H1 (cell line): ENCODE measurements around the gene MIB2. TPM values are rescaled to one million over a fixed set of nuclear protein-coding genes. Genes with fewer than 3 reads are reported as not detected.
"Not testable (repeated sequence)": the region's sequence is repeated elsewhere in the genome, so short reads cannot be mapped to it uniquely, and the experiment has no call there.

Source experiments
- CTCF ChIA-PET: fragments of 300-600 bp; sonication (Branson Sonifier 250); formaldehyde crosslinking; loops from one replicate; lab custom pipeline; 2021; ENCODE audit not compliant: partially characterized antibody; lab: Charles Lee
- POLR2A ChIA-PET: fragments of 300-600 bp; sonication (Branson Sonifier 250); formaldehyde crosslinking; loops from one replicate; lab custom pipeline; 2021; ENCODE audit warnings: inconsistent platforms; ENCODE audit not compliant: partially characterized antibody; lab: Charles Lee
- DNase-seq, 2 experiments: peaks; one replicate each; pipeline versions ENCODE4 v3.0.0 to v3.0.0-alpha.2; 2010 to 2022; ENCODE audit warnings: low spot score in 2 of 2, low read depth in 1 of 2, mixed read lengths in 1 of 2
- FAIRE-seq: peaks from 2 replicates; lab custom pipeline; 2011; peaks lifted over from hg19 to GRCh38; lab: Jason Lieb, UNC
- H2AFZ ChIP-seq: 2 replicates; pipeline ENCODE4 v1.8.1; 2012; ENCODE audit warnings: low read length, inconsistent platforms
- H2AK5ac ChIP-seq: 2 replicates; pipeline ENCODE4 v1.6.1; 2013; ENCODE audit warnings: low read depth, low read length
- H2BK120ac ChIP-seq: replicated peaks from 2 replicates; pipeline ENCODE3; 2013; ENCODE audit warnings: low read depth, low read length, inconsistent platforms
- H2BK12ac ChIP-seq: 2 replicates; pipeline ENCODE4 v1.6.1; 2013; ENCODE audit warnings: low read depth, low read length
- H2BK15ac ChIP-seq: 2 replicates; pipeline ENCODE4 v1.6.1; 2013; ENCODE audit warnings: low read length
- H2BK20ac ChIP-seq: 2 replicates; pipeline ENCODE4 v1.6.1; 2013; ENCODE audit warnings: low read length
- H2BK5ac ChIP-seq: 2 replicates; pipeline ENCODE4 v1.6.1; 2013; ENCODE audit warnings: low read depth, low read length
- H3K14ac ChIP-seq: 2 replicates; pipeline ENCODE4 v1.6.1; 2013; ENCODE audit warnings: inconsistent platforms; ENCODE audit not compliant: insufficient read length
- H3K18ac ChIP-seq: 2 replicates; pipeline ENCODE4 v1.6.1; 2013; ENCODE audit warnings: low read length; ENCODE audit errors: extremely low read depth
- H3K23ac ChIP-seq: 2 replicates; pipeline ENCODE4 v1.6.1; 2013; ENCODE audit warnings: inconsistent platforms; ENCODE audit not compliant: insufficient read length
- H3K23me2 ChIP-seq: 2 replicates; pipeline ENCODE4 v1.6.1; 2013; ENCODE audit warnings: low read depth, low read length
- H3K27ac ChIP-seq: 2 replicates; pipeline ENCODE4 v1.6.1; 2011; ENCODE audit warnings: low read depth, low read length, inconsistent platforms
- H3K27me3 ChIP-seq, 4 experiments: replicated peaks in 1 of 4; 1 replicate in 1 of 4; 2 replicates in 3 of 4; pipeline versions ENCODE4 v1.6.1 to v1.8.1; 2011 to 2013; ENCODE audit warnings: low read length in 3 of 4, mild to moderate bottlenecking in 3 of 4, inconsistent platforms in 2 of 4, mixed read lengths in 2 of 4, moderate library complexity in 1 of 4; ENCODE audit not compliant: control insufficient read depth in 3 of 4, insufficient read depth in 3 of 4; ENCODE audit errors: extremely low read depth in 1 of 4
- H3K36me3 ChIP-seq, 4 experiments: 2 replicates each; pipeline versions ENCODE4 v1.6.1 to v1.8.1; 2011 to 2013; ENCODE audit warnings: mild to moderate bottlenecking in 4 of 4, low read length in 3 of 4, moderate library complexity in 2 of 4, control low read depth in 1 of 4, inconsistent platforms in 1 of 4; ENCODE audit not compliant: insufficient read depth in 4 of 4, control insufficient read depth in 2 of 4
- H3K4ac ChIP-seq: replicated peaks from 2 replicates; pipeline ENCODE3; 2013; ENCODE audit warnings: low read length, low read depth, mixed read lengths, inconsistent platforms; ENCODE audit not compliant: insufficient read length
- H3K4me1 ChIP-seq, 4 experiments: replicated peaks in 1 of 4; 1 replicate in 1 of 4; 2 replicates in 3 of 4; pipeline versions ENCODE4 v1.6.1 to v1.8.1; 2011 to 2013; ENCODE audit warnings: low read length in 3 of 4, inconsistent platforms in 2 of 4, mixed read lengths in 1 of 4; ENCODE audit not compliant: insufficient read depth in 4 of 4, control insufficient read depth in 3 of 4
- H3K4me2 ChIP-seq, 2 experiments: 2 replicates each; pipeline versions ENCODE4 v1.6.1 to v1.8.1; 2011 to 2013; ENCODE audit warnings: low read depth in 2 of 2, low read length in 2 of 2, control low read depth in 1 of 2, inconsistent platforms in 1 of 2, mild to moderate bottlenecking in 1 of 2; ENCODE audit not compliant: insufficient read depth in 1 of 2
- H3K4me3 ChIP-seq, 4 experiments: fragments of 200-600, 300-600 bp in 1 of 4; sonication (generic), shearing (Covaris generic), sonication (Bioruptor Twin) in 1 of 4; 2 replicates each; pipeline versions ENCODE4 v1.5.1 to v1.8.1; 2011 to 2016; ENCODE audit warnings: low read length in 4 of 4, low read depth in 3 of 4, control low read depth in 2 of 4, inconsistent platforms in 2 of 4, mild to moderate bottlenecking in 2 of 4, mixed read lengths in 1 of 4, moderate library complexity in 1 of 4; ENCODE audit not compliant: insufficient read depth in 2 of 4; ENCODE audit errors: extremely low read depth in 1 of 4
- H3K56ac ChIP-seq: replicated peaks from 2 replicates; pipeline ENCODE3; 2013; ENCODE audit warnings: low read depth, mild to moderate bottlenecking, mixed read lengths, low read length, inconsistent platforms; ENCODE audit not compliant: insufficient read length
- H3K79me1 ChIP-seq: 2 replicates; pipeline ENCODE4 v1.6.1; 2013; ENCODE audit warnings: low read depth, low read length, control low read depth
- H3K79me2 ChIP-seq, 2 experiments: 2 replicates each; pipeline versions ENCODE4 v1.6.1 to v1.8.1; 2012 to 2013; ENCODE audit warnings: low read length in 2 of 2, mild to moderate bottlenecking in 2 of 2, inconsistent platforms in 1 of 2; ENCODE audit not compliant: insufficient read depth in 2 of 2, control insufficient read depth in 1 of 2
- H3K9ac ChIP-seq, 4 experiments: replicated peaks in 1 of 4; 1 replicate in 1 of 4; 2 replicates in 3 of 4; pipeline versions ENCODE4 v1.6.1 to v1.8.1; 2011 to 2013; ENCODE audit warnings: low read depth in 3 of 4, low read length in 3 of 4, control low read depth in 2 of 4, mild to moderate bottlenecking in 2 of 4, moderate library complexity in 2 of 4, inconsistent platforms in 1 of 4; ENCODE audit errors: extremely low read depth in 1 of 4
- H3K9me3 ChIP-seq, 2 experiments: 2 replicates each; pipeline versions ENCODE4 v1.6.1 to v1.8.1; 2012 to 2013; ENCODE audit warnings: mild to moderate bottlenecking in 2 of 2, moderate library complexity in 2 of 2, control low read depth in 1 of 2, inconsistent platforms in 1 of 2, low read depth in 1 of 2, low read length in 1 of 2, mixed read lengths in 1 of 2; ENCODE audit not compliant: insufficient read depth in 2 of 2
- H4K20me1 ChIP-seq, 2 experiments: replicated peaks in 1 of 2; 2 replicates each; pipeline versions ENCODE3 to v1.8.1; 2011 to 2013; ENCODE audit warnings: inconsistent platforms in 2 of 2, low read length in 2 of 2, mild to moderate bottlenecking in 1 of 2; ENCODE audit not compliant: insufficient read depth in 2 of 2, control insufficient read depth in 1 of 2
- H4K5ac ChIP-seq: 2 replicates; pipeline ENCODE4 v1.6.1; 2013; ENCODE audit warnings: low read length, low read depth, mixed read lengths, inconsistent platforms; ENCODE audit not compliant: insufficient read length
- H4K8ac ChIP-seq: 2 replicates; pipeline ENCODE4 v1.8.0; 2013; ENCODE audit warnings: mild to moderate bottlenecking, moderate library complexity, low read length, inconsistent platforms; ENCODE audit not compliant: insufficient read depth; ENCODE audit errors: extremely low read depth
- H4K91ac ChIP-seq: replicated peaks from 2 replicates; pipeline ENCODE3; 2013; ENCODE audit warnings: low read length, mixed read lengths, inconsistent platforms; ENCODE audit not compliant: insufficient read length
- WGBS, 2 experiments: shearing (Covaris generic) in 1 of 2; methylation state at CpG; one replicate each; pipeline versions ENCODE4 v1.1.6 to v1.1.7; 2013 to 2015; ENCODE audit warnings: low lambda C conversion rate in 2 of 2, mixed read lengths in 2 of 2, inconsistent platforms in 1 of 2, low coverage in 1 of 2, missing lambda C conversion rate in 1 of 2; ENCODE audit not compliant: insufficient replicate concordance in 2 of 2, insufficient coverage in 1 of 2, insufficient read length in 1 of 2; ENCODE audit errors: extremely low coverage in 1 of 2, missing lambda C conversion rate in 1 of 2; 5-methylcytosine and 5-hydroxymethylcytosine counted together
- polyA plus RNA-seq, 7 experiments: library from polyadenylated mRNA; depleted of rRNA in 3 of 7; stranded (reverse) in 5 of 7; unstranded in 2 of 7; fragments of >200 nt in 5 of 7; fragments of 200-250 nt in 2 of 7; gene quantifications; 1 replicate in 5 of 7; 2 replicates in 1 of 7; 4 replicates in 1 of 7; pipeline versions ENCODE4 v1.2.1 to v1.2.3, GENCODE V29; 2011 to 2013; ENCODE audit warnings: missing spikeins in 2 of 7, mixed read lengths in 2 of 7
- total RNA-seq: library from RNA; stranded (reverse); fragmentation: NEBNext Ultra II Directional; extraction: Animal tissue kit (Norgen Biotek cat#: 25700); gene quantifications from 2 replicates; pipeline ENCODE4 v1.2.1, GENCODE V29; 2021

Gene MIB2
- total and polyA plus RNA-seq, 2 of the 8 experiments (the other 6 are each of a cell fraction or from before 2014, with no cell fraction given): 32.5 to 60.0 TPM

- H3K79me2 ChIP-seq, H4K5ac ChIP-seq, H3K4me3 ChIP-seq, H3K14ac ChIP-seq, H2AFZ ChIP-seq, H4K20me1 ChIP-seq, H2BK120ac ChIP-seq, H3K9me3 ChIP-seq, H3K18ac ChIP-seq, H3K56ac ChIP-seq, H3K23ac ChIP-seq, H2BK15ac ChIP-seq, H3K4me1 ChIP-seq, H2BK20ac ChIP-seq, DNase-seq, H3K79me1 ChIP-seq, H4K91ac ChIP-seq, H2BK5ac ChIP-seq, H3K4ac ChIP-seq, H3K23me2 ChIP-seq, H4K8ac ChIP-seq, H2BK12ac ChIP-seq, H2AK5ac ChIP-seq, POLR2A ChIA-PET, CTCF ChIA-PET, H3K9ac ChIP-seq, H3K4me2 ChIP-seq, FAIRE-seq, H3K27ac ChIP-seq: not testable (repeated sequence)
- Histone ChIP-seq H3K27me3 (peaks cover 8 to 23% (median 14%) of the 10 kb centered on the region in 4 experiments; a peak in 6 of 7 replicates), H3K36me3 (peaks cover 0 to 12% (median 5%) of the 10 kb centered on the region in 4 experiments; a peak in 5 of 8 replicates)
- WGBS, 2 experiments: no CpG with 5 or more reads among the region's 35 CpGs
Measured at GRCh38 chr1:1633409-1633808, 18.1 kb downstream of the MIB2 start.

DNA sequence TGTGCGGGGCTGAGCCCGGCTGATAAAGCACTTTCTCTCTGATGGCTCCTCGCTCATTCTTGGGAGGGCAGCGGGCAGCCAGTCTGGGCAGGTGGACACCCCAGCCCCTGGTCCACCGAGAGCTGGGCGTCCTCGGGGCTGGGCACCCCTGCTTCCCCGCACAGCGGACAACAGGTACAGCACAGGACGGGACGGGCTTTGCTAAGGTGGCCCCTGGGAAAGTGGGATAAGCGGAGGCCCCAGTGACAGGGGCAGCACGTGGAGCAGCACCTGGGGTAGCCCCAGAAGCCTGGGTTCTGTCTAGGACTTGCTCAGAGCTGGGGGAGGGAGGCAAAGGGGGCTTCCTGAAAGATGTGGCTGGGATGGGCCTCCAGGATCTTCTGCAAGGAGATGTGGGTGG is 19.3 kb downstream of the MIB2 start:
- H3K56ac ChIP-seq, H3K9ac ChIP-seq, H2BK12ac ChIP-seq, H3K14ac ChIP-seq, H3K4me2 ChIP-seq, H3K4ac ChIP-seq, H3K9me3 ChIP-seq, H3K79me2 ChIP-seq, FAIRE-seq, H3K27ac ChIP-seq, H2BK15ac ChIP-seq, H4K20me1 ChIP-seq, H3K4me3 ChIP-seq, H3K4me1 ChIP-seq, H4K5ac ChIP-seq, POLR2A ChIA-PET, DNase-seq, H3K79me1 ChIP-seq, H2BK20ac ChIP-seq, H3K18ac ChIP-seq, H3K23ac ChIP-seq, CTCF ChIA-PET, H2BK120ac ChIP-seq, H4K8ac ChIP-seq, H3K23me2 ChIP-seq, H2BK5ac ChIP-seq, H2AFZ ChIP-seq, H2AK5ac ChIP-seq, H4K91ac ChIP-seq: not testable (repeated sequence)
- Histone ChIP-seq H3K36me3 (peaks cover 0 to 13% (median 5%) of the 10 kb centered on the region in 4 experiments; a peak in 5 of 8 replicates), H3K27me3 (peaks cover 8 to 21% (median 13%) of the 10 kb centered on the region in 4 experiments; a peak in 6 of 7 replicates)
- 96% methylated on average over 7 of the region's 13 CpGs; no CpG with 5 or more reads in 1 of the 2 experiments for WGBS, 2 experiments
